MM.1S (cell line): ENCODE results near the gene CEP85.

Experiments
- DNase-seq: peaks from one replicate; pipeline ENCODE4 v3.0.0-alpha.2; 2015
- H2AFZ ChIP-seq: fragments of 300-600 bp; sonication (generic); 2 replicates; pipeline ENCODE4 v1.6.0; 2016; ENCODE audit warnings: antibody characterized with exemption, low read length
- H3F3A ChIP-seq: fragments of 300-600 bp; sonication (generic); 2 replicates; pipeline ENCODE4 v1.6.1; 2016; ENCODE audit warnings: mild to moderate bottlenecking, antibody characterized with exemption, low read length, moderate library complexity, mixed read lengths; ENCODE audit not compliant: insufficient read depth
- H3K27ac ChIP-seq: fragments of 300-600 bp; sonication (generic); 2 replicates; pipeline ENCODE4 v1.5.1; 2016; ENCODE audit warnings: mild to moderate bottlenecking, low read length
- H3K27me3 ChIP-seq: fragments of 300-600 bp; sonication (generic); replicated peaks from 2 replicates; pipeline ENCODE4 v1.6.0; 2016; ENCODE audit warnings: low read length; ENCODE audit not compliant: insufficient read depth
- H3K36me3 ChIP-seq: fragments of 300-600 bp; sonication (generic); replicated peaks from 2 replicates; pipeline ENCODE4 v1.6.1; 2016; ENCODE audit warnings: mild to moderate bottlenecking, low read length, mixed read lengths; ENCODE audit not compliant: insufficient read depth
- H3K4me1 ChIP-seq: fragments of 300-600 bp; sonication (generic); 2 replicates; pipeline ENCODE4 v1.6.1; 2016; ENCODE audit warnings: low read length, mixed read lengths
- H3K4me2 ChIP-seq: fragments of 300-600 bp; sonication (generic); 2 replicates; pipeline ENCODE4 v1.6.0; 2016; ENCODE audit warnings: low read depth, low read length
- H3K4me3 ChIP-seq: fragments of 300-600 bp; sonication (generic); 2 replicates; pipeline ENCODE4 v1.5.1; 2016; ENCODE audit warnings: low read length, mixed read lengths
- H3K79me2 ChIP-seq: fragments of 300-600 bp; sonication (generic); 2 replicates; pipeline ENCODE4 v1.6.1; 2016; ENCODE audit warnings: mixed run types, low read length, mixed read lengths
- H3K9ac ChIP-seq: fragments of 300-600 bp; sonication (generic); 2 replicates; pipeline ENCODE4 v1.6.1; 2016; ENCODE audit warnings: low read length, mixed read lengths
- H3K9me2 ChIP-seq: fragments of 300-600 bp; sonication (generic); replicated peaks from 2 replicates; pipeline ENCODE4 v1.6.1; 2016; ENCODE audit warnings: mild to moderate bottlenecking, low read length, mixed read lengths; ENCODE audit not compliant: insufficient read depth
- H3K9me3 ChIP-seq: fragments of 300-600 bp; sonication (generic); replicated peaks from 2 replicates; pipeline ENCODE4 v1.6.1; 2016; ENCODE audit warnings: mild to moderate bottlenecking, low read length, mixed read lengths; ENCODE audit not compliant: insufficient read depth
- H4K20me1 ChIP-seq: fragments of 300-600 bp; sonication (generic); 2 replicates; pipeline ENCODE4 v1.6.1; 2016; ENCODE audit warnings: mild to moderate bottlenecking, low read length, moderate library complexity, mixed read lengths; ENCODE audit not compliant: insufficient read depth
- EZH2 ChIP-seq: fragments of 300-600 bp; sonication (generic); optimal IDR thresholded peaks from 2 replicates; pipeline ENCODE3; 2017; ENCODE audit warnings: low read depth, mild to moderate bottlenecking, antibody characterized with exemption, low read length, mixed read lengths
- EZH2phosphoT487 ChIP-seq: fragments of 300-600 bp; sonication (generic); IDR thresholded peaks from 2 replicates; pipeline ENCODE4 v1.6.1; 2018; ENCODE audit warnings: antibody characterized with exemption, low read length
- TF ChIP-seq, protein P1 (sequence below): fragments of 300-600 bp; sonication (generic); IDR thresholded peaks from 2 replicates; pipeline ENCODE4 v1.5.1; 2016; ENCODE audit warnings: antibody characterized with exemption, low read length, mixed read lengths

CEP85 gene

DNA sequence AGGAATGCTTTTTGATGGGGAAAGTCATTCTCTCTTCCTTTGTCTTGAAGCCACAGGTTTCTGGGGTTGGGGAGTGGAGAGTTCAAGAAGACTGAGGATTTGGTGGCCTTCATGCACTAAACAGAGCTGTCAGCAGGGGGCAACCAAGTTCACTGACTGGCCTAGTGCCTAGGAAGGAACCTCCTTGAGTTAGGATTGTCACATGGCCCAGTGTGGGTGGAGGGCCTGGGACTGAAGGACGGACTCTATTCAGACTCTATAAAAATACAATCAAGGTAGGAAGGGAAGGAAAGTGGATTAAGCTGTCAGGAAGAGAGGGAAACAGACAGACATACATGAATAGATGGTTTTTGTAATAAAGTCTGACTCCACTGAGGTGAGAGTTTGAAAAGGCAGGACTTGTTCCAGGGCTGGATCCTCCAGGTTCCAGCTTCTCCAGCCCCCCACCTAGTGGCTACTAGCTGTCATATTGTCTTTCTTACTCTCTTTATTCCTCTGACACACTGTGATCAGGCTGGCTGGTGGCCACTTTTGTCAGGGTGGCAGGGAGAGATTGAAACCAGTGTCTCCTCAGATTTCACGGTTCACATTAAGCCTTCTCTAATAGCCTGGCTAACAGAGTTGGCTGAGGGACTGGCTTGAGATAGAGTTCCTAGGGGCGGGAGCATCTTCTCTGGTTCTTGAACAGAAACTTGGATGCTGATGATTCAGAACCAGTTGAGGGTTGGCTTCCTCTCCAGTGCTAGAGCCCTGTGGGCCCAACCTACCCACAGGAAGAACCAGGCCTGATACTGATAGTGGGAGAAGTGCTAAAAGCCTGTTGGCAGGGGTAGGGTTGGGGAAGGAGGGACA lies 41.8 kb downstream of the CEP85 start:
- Histone ChIP-seq H3K27ac (peak overlapping the region; percentile 16; the same call in 1 of the 2 replicates), H3K9me3 (no peaks in the 10 kb centered on the region), H3K4me3 (no peak overlapping the region), H3F3A (peaks cover 23% of the 10 kb centered on the region), H3K79me2 (peaks cover 15% of the 10 kb centered on the region), H3K27me3 (no peaks in the 10 kb centered on the region), H3K4me2 (no peak overlapping the region), H3K9me2 (no peaks in the 10 kb centered on the region), H3K36me3 (peaks cover 14% of the 10 kb centered on the region), H3K9ac (no peak overlapping the region), H3K4me1 (peaks cover 16% of the 10 kb centered on the region), H4K20me1 (no peaks in the 10 kb centered on the region), H2AFZ (no peak overlapping the region)
- peak; percentile 74 for DNase-seq
- TF ChIP-seq, protein P1, sequence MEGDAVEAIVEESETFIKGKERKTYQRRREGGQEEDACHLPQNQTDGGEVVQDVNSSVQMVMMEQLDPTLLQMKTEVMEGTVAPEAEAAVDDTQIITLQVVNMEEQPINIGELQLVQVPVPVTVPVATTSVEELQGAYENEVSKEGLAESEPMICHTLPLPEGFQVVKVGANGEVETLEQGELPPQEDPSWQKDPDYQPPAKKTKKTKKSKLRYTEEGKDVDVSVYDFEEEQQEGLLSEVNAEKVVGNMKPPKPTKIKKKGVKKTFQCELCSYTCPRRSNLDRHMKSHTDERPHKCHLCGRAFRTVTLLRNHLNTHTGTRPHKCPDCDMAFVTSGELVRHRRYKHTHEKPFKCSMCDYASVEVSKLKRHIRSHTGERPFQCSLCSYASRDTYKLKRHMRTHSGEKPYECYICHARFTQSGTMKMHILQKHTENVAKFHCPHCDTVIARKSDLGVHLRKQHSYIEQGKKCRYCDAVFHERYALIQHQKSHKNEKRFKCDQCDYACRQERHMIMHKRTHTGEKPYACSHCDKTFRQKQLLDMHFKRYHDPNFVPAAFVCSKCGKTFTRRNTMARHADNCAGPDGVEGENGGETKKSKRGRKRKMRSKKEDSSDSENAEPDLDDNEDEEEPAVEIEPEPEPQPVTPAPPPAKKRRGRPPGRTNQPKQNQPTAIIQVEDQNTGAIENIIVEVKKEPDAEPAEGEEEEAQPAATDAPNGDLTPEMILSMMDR = peak; percentile 84
- no peak for TF ChIP-seq EZH2
- no peak for TF ChIP-seq EZH2phosphoT487

DNA sequence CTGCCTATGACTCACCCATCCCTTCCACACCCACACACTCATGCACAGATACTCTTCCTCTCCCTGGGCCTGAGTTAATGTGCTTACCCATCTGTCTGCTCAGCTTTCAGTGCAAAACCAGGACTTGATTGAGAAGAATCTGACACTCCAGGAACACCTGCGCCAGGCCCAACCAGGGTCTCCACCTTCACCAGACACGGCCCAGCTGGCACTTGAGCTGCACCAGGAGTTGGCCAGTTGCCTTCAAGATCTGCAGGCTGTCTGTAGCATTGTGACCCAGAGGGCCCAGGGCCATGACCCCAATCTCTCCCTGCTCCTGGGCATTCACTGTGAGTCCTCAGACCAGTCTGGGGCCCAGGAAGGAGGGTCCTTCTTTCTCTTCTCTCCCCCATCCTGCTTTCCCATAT lies 42.4 kb downstream of the CEP85 start:
- Histone ChIP-seq H3K4me1 (peaks cover 16% of the 10 kb centered on the region), H3K9me3 (no peaks in the 10 kb centered on the region), H3K4me3 (no peak overlapping the region), H3K36me3 (peaks cover 14% of the 10 kb centered on the region), H2AFZ (no peak overlapping the region), H3F3A (peaks cover 23% of the 10 kb centered on the region), H3K27ac (no peak overlapping the region), H3K4me2 (no peak overlapping the region), H3K27me3 (no peaks in the 10 kb centered on the region), H4K20me1 (no peaks in the 10 kb centered on the region), H3K79me2 (peaks cover 21% of the 10 kb centered on the region), H3K9ac (no peak overlapping the region), H3K9me2 (no peaks in the 10 kb centered on the region)
- TF ChIP-seq, protein P1 = no peak
- TF ChIP-seq EZH2 = no peak
- TF ChIP-seq EZH2phosphoT487 = no peak
- DNase-seq = no peak

DNA sequence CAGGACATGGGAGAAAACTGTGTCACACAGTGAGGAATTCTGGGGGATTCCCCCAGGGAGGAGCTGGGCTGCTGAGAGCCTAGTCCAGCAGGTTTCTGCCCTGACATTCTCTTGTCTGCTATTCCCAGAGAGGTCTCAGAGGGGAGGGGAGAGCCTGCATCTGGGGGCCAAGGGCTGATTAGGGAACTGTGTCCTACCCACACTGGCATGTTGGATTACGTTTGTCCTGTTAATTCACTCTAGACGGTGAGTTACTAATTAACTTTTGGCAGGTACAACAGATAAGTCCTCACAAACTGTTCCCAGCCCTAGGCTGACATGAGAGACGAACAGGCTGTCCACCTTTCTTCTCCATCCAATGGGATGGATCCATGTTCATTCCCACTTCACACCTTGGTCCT lies 43.3 kb downstream of the CEP85 start:
- no peak overlapping the region for H3K4me2 ChIP-seq
- no peak overlapping the region for H3K4me3 ChIP-seq
- H3K9ac ChIP-seq = no peak overlapping the region
- DNase-seq = no peak
- H3K79me2 ChIP-seq = peaks cover 25% of the 10 kb centered on the region
- no peak overlapping the region for H3K27ac ChIP-seq
- peaks cover 16% of the 10 kb centered on the region for H3K4me1 ChIP-seq
- no peak overlapping the region for H2AFZ ChIP-seq
- TF ChIP-seq EZH2 (no peak), EZH2phosphoT487 (no peak)
- TF ChIP-seq, protein P1 = no peak
- H3K9me2 ChIP-seq = no peaks in the 10 kb centered on the region
- H3K9me3 ChIP-seq = no peaks in the 10 kb centered on the region
- H3K27me3 ChIP-seq = no peaks in the 10 kb centered on the region
- H4K20me1 ChIP-seq = no peaks in the 10 kb centered on the region
- H3F3A ChIP-seq = peaks cover 23% of the 10 kb centered on the region
- peaks cover 14% of the 10 kb centered on the region for H3K36me3 ChIP-seq
